ENCODE data around the gene VAMP7.
"Not testable (repeated sequence)": the region's sequence is repeated elsewhere in the genome, so short reads cannot be mapped to it uniquely, and the experiment has no call there.

VAMP7 gene

GRCh38 chrX:155881158-155881993 is at the start of gene VAMP7:
Gene VAMP7 (plus strand): TSS chrX:155881345. CDS start chrX:155889467, 8,122 bp downstream.
- H3K27ac ChIP-seq (ENCODE audit: low read depth, low read length), result peak within 1 kb of the TSS; percentile 28
- H3K4me1 ChIP-seq (ENCODE audit: insufficient read depth, low read length), result no peaks in the 10 kb centered on the region
- H3K9me3 ChIP-seq (ENCODE audit: low read length), result no peaks in the 10 kb centered on the region
- H3K9ac ChIP-seq (ENCODE audit: low read length), result peak within 1 kb of the TSS; percentile 17
- H3K27me3 ChIP-seq (ENCODE audit: control insufficient read depth in 1 of 2, insufficient read depth in 2 of 2, low read length in 2 of 2), result no peaks in the 10 kb centered on the region
- no peaks in the 10 kb centered on the region for H3K36me3 ChIP-seq (ENCODE audit: insufficient read depth, low read length)
- peak within 1 kb of the TSS; percentile 51 to 66 for H3K4me3 ChIP-seq (ENCODE audit: low read depth in 1 of 2, low read length in 2 of 2)

- Histone ChIP-seq H3K36me3 (ENCODE audit: insufficient read depth, low read length) (no peaks in the 10 kb centered on the region), H3K4me3 (ENCODE audit: low read depth in 1 of 2, low read length in 2 of 2) (no peak overlapping the region), H3K27ac (ENCODE audit: low read depth, low read length) (no peak overlapping the region), H3K27me3 (ENCODE audit: control insufficient read depth in 1 of 2, insufficient read depth in 2 of 2, low read length in 2 of 2) (no peaks in the 10 kb centered on the region), H3K9ac (ENCODE audit: low read length) (no peak overlapping the region), H3K9me3 (ENCODE audit: low read length) (no peaks in the 10 kb centered on the region), H3K4me1 (ENCODE audit: insufficient read depth, low read length) (no peaks in the 10 kb centered on the region)
Measured at GRCh38 chrX:155841232-155841631, 39.9 kb upstream of the VAMP7 start.

GRCh38 chrX:155851786-155852185 is 29.4 kb upstream of the VAMP7 start:
- H3K9ac ChIP-seq (ENCODE audit: low read length); H3K36me3 ChIP-seq (ENCODE audit: insufficient read depth, low read length); H3K27me3 ChIP-seq (ENCODE audit: control insufficient read depth in 1 of 2, insufficient read depth in 2 of 2, low read length in 2 of 2); H3K4me3 ChIP-seq (ENCODE audit: low read depth in 1 of 2, low read length in 2 of 2); H3K9me3 ChIP-seq (ENCODE audit: low read length); H3K27ac ChIP-seq (ENCODE audit: low read depth, low read length); H3K4me1 ChIP-seq (ENCODE audit: insufficient read depth, low read length): not testable (repeated sequence)

- no peaks in the 10 kb centered on the region for H3K4me1 ChIP-seq (ENCODE audit: insufficient read depth, low read length)
- H3K9me3 ChIP-seq (ENCODE audit: low read length), result no peaks in the 10 kb centered on the region
- H3K27me3 ChIP-seq (ENCODE audit: control insufficient read depth in 1 of 2, insufficient read depth in 2 of 2, low read length in 2 of 2), result no peaks in the 10 kb centered on the region
- no peak overlapping the region for H3K9ac ChIP-seq (ENCODE audit: low read length)
- H3K4me3 ChIP-seq (ENCODE audit: low read depth in 1 of 2, low read length in 2 of 2), result no peak overlapping the region
- H3K36me3 ChIP-seq (ENCODE audit: insufficient read depth, low read length), result no peaks in the 10 kb centered on the region
- no peak overlapping the region for H3K27ac ChIP-seq (ENCODE audit: low read depth, low read length)
Measured at GRCh38 chrX:155857561-155857960, 23.6 kb upstream of the VAMP7 start.

- Histone ChIP-seq H3K4me1 (ENCODE audit: insufficient read depth, low read length) (no peaks in the 10 kb centered on the region), H3K36me3 (ENCODE audit: insufficient read depth, low read length) (no peaks in the 10 kb centered on the region), H3K9me3 (ENCODE audit: low read length) (no peaks in the 10 kb centered on the region), H3K27ac (ENCODE audit: low read depth, low read length) (no peak overlapping the region), H3K27me3 (ENCODE audit: control insufficient read depth in 1 of 2, insufficient read depth in 2 of 2, low read length in 2 of 2) (no peaks in the 10 kb centered on the region), H3K9ac (ENCODE audit: low read length) (no peak overlapping the region), H3K4me3 (ENCODE audit: low read depth in 1 of 2, low read length in 2 of 2) (no peak overlapping the region)
Measured at GRCh38 chrX:155864655-155865054, 16.5 kb upstream of the VAMP7 start.

GRCh38 chrX:155865193-155865592 is 16.0 kb upstream of the VAMP7 start:
- H3K4me1 ChIP-seq (ENCODE audit: insufficient read depth, low read length), result no peaks in the 10 kb centered on the region
- no peak overlapping the region for H3K4me3 ChIP-seq (ENCODE audit: low read depth in 1 of 2, low read length in 2 of 2)
- H3K9ac ChIP-seq (ENCODE audit: low read length), result no peak overlapping the region
- H3K36me3 ChIP-seq (ENCODE audit: insufficient read depth, low read length), result no peaks in the 10 kb centered on the region
- H3K27me3 ChIP-seq (ENCODE audit: control insufficient read depth in 1 of 2, insufficient read depth in 2 of 2, low read length in 2 of 2), result no peaks in the 10 kb centered on the region
- no peak overlapping the region for H3K27ac ChIP-seq (ENCODE audit: low read depth, low read length)
- no peaks in the 10 kb centered on the region for H3K9me3 ChIP-seq (ENCODE audit: low read length)

GRCh38 chrX:155867821-155868220 is 13.3 kb upstream of the VAMP7 start:
- Histone ChIP-seq H3K27me3 (ENCODE audit: control insufficient read depth in 1 of 2, insufficient read depth in 2 of 2, low read length in 2 of 2) (no peaks in the 10 kb centered on the region), H3K9me3 (ENCODE audit: low read length) (no peaks in the 10 kb centered on the region), H3K27ac (ENCODE audit: low read depth, low read length) (no peak overlapping the region), H3K9ac (ENCODE audit: low read length) (no peak overlapping the region), H3K4me3 (ENCODE audit: low read depth in 1 of 2, low read length in 2 of 2) (no peak overlapping the region), H3K36me3 (ENCODE audit: insufficient read depth, low read length) (no peaks in the 10 kb centered on the region), H3K4me1 (ENCODE audit: insufficient read depth, low read length) (no peaks in the 10 kb centered on the region)

GRCh38 chrX:155870958-155871357 is 10.2 kb upstream of the VAMP7 start:
- no peaks in the 10 kb centered on the region for H3K9me3 ChIP-seq (ENCODE audit: low read length)
- H3K4me3 ChIP-seq (ENCODE audit: low read depth in 1 of 2, low read length in 2 of 2), result no peak overlapping the region
- no peaks in the 10 kb centered on the region for H3K4me1 ChIP-seq (ENCODE audit: insufficient read depth, low read length)
- no peaks in the 10 kb centered on the region for H3K36me3 ChIP-seq (ENCODE audit: insufficient read depth, low read length)
- H3K27ac ChIP-seq (ENCODE audit: low read depth, low read length), result no peak overlapping the region
- H3K27me3 ChIP-seq (ENCODE audit: control insufficient read depth in 1 of 2, insufficient read depth in 2 of 2, low read length in 2 of 2), result no peaks in the 10 kb centered on the region
- no peak overlapping the region for H3K9ac ChIP-seq (ENCODE audit: low read length)

- no peaks in the 10 kb centered on the region for H3K36me3 ChIP-seq (ENCODE audit: insufficient read depth, low read length)
- no peak overlapping the region for H3K27ac ChIP-seq (ENCODE audit: low read depth, low read length)
- no peaks in the 10 kb centered on the region for H3K4me1 ChIP-seq (ENCODE audit: insufficient read depth, low read length)
- no peak overlapping the region for H3K9ac ChIP-seq (ENCODE audit: low read length)
- H3K27me3 ChIP-seq (ENCODE audit: control insufficient read depth in 1 of 2, insufficient read depth in 2 of 2, low read length in 2 of 2), result no peaks in the 10 kb centered on the region
- H3K4me3 ChIP-seq (ENCODE audit: low read depth in 1 of 2, low read length in 2 of 2), result no peak overlapping the region
- no peaks in the 10 kb centered on the region for H3K9me3 ChIP-seq (ENCODE audit: low read length)
Measured at GRCh38 chrX:155871934-155872333, 9.2 kb upstream of the VAMP7 start.

- no peaks in the 10 kb centered on the region for H3K9me3 ChIP-seq (ENCODE audit: low read length)
- no peaks in the 10 kb centered on the region for H3K27me3 ChIP-seq (ENCODE audit: control insufficient read depth in 1 of 2, insufficient read depth in 2 of 2, low read length in 2 of 2)
- H3K27ac ChIP-seq (ENCODE audit: low read depth, low read length), result no peak overlapping the region
- no peak overlapping the region for H3K9ac ChIP-seq (ENCODE audit: low read length)
- no peak overlapping the region for H3K4me3 ChIP-seq (ENCODE audit: low read depth in 1 of 2, low read length in 2 of 2)
- no peaks in the 10 kb centered on the region for H3K36me3 ChIP-seq (ENCODE audit: insufficient read depth, low read length)
- no peaks in the 10 kb centered on the region for H3K4me1 ChIP-seq (ENCODE audit: insufficient read depth, low read length)
Measured at GRCh38 chrX:155873188-155873587, 8.0 kb upstream of the VAMP7 start.

- Histone ChIP-seq H3K27ac (ENCODE audit: low read depth, low read length) (no peak overlapping the region), H3K9ac (ENCODE audit: low read length) (no peak overlapping the region), H3K27me3 (ENCODE audit: control insufficient read depth in 1 of 2, insufficient read depth in 2 of 2, low read length in 2 of 2) (no peaks in the 10 kb centered on the region), H3K4me1 (ENCODE audit: insufficient read depth, low read length) (no peaks in the 10 kb centered on the region), H3K4me3 (ENCODE audit: low read depth in 1 of 2, low read length in 2 of 2) (no peak overlapping the region), H3K36me3 (ENCODE audit: insufficient read depth, low read length) (no peaks in the 10 kb centered on the region), H3K9me3 (ENCODE audit: low read length) (no peaks in the 10 kb centered on the region)
Measured at GRCh38 chrX:155874571-155875244, 6.4 kb upstream of the VAMP7 start.

GRCh38 chrX:155876704-155877103 is 4.4 kb upstream of the VAMP7 start:
- Histone ChIP-seq H3K36me3 (ENCODE audit: insufficient read depth, low read length) (no peaks in the 10 kb centered on the region), H3K4me3 (ENCODE audit: low read depth in 1 of 2, low read length in 2 of 2) (no peak overlapping the region), H3K27me3 (ENCODE audit: control insufficient read depth in 1 of 2, insufficient read depth in 2 of 2, low read length in 2 of 2) (no peaks in the 10 kb centered on the region), H3K27ac (ENCODE audit: low read depth, low read length) (no peak overlapping the region), H3K4me1 (ENCODE audit: insufficient read depth, low read length) (no peaks in the 10 kb centered on the region), H3K9me3 (ENCODE audit: low read length) (no peaks in the 10 kb centered on the region), H3K9ac (ENCODE audit: low read length) (no peak overlapping the region)
